Astrocyte (in vitro differentiated cells and primary cell): Measurements from ENCODE around the gene SNX30.

Source experiments
- CTCF ChIP-seq: IDR thresholded peaks from 2 replicates; pipeline ENCODE4 v1.5.1; 2011; ENCODE audit warnings: low read depth, mild to moderate bottlenecking, inconsistent platforms, low read length, moderate library complexity; ENCODE audit not compliant: insufficient read depth
- EZH2 ChIP-seq: IDR thresholded peaks from 2 replicates; pipeline ENCODE4 v1.6.1; 2012; ENCODE audit warnings: mild to moderate bottlenecking, low read length, inconsistent platforms; ENCODE audit not compliant: insufficient read depth

- TF ChIP-seq CTCF: no peak
- TF ChIP-seq EZH2: no peak
Observed at GRCh38 chr9:112880650-112881049, 130.1 kb downstream of the SNX30 start.
